Amniotic stem cell (primary cell): ENCODE data around the gene ZDHHC13.

Source experiments
- DNase-seq: peaks from one replicate; lab custom pipeline; 2025; lab: John Stamatoyannopoulos, UW

ZDHHC13 gene

DNA sequence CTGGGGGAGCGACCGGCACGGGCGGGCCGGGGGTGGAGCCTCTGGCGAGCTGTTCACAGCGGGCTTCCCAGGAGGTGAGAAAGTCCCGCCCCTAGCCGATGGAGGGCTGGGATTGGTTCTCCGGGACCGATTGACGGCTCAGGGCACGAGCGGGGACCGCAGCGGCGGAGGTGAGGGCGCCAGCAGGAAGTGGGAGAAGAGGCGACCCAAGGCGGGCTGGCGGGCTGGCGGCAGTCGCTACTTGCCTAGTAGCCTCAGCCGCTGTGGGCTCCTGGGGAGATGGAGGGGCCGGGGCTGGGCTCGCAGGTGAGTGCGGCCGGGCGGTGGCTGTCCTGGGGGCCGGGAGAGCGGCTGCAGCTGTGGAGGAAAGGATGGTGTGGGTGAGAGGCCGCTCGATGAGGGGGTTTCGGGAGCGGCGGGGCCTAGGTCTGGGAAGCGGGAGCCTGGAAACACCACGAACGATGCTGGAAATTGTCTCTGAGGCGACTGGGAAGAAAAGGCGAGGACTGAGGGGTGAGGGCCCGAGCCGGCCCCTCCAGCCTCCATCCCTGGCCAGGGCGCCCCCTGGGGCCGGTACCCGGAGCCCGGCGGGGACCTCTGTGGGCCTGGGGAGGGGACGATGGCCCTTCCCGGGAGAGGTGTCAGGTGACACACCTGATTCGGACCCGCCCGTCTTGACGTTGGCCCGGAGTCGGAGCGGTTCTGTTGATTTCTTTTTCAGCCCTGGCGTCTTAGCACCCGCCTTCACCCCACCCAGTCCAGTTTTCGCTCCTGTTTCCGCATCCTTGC, at the start of gene ZDHHC13:
ZDHHC13 (plus strand) TSS at position 198 of the 789 bp plus-strand sequence; CDS start at position 280, 82 bp downstream.
- DNase-seq: peak; percentile 72

GRCh38 chr11:19071255-19071654, 45.7 kb upstream of the ZDHHC13 start:
- DNase-seq: peak; percentile 64

DNA sequence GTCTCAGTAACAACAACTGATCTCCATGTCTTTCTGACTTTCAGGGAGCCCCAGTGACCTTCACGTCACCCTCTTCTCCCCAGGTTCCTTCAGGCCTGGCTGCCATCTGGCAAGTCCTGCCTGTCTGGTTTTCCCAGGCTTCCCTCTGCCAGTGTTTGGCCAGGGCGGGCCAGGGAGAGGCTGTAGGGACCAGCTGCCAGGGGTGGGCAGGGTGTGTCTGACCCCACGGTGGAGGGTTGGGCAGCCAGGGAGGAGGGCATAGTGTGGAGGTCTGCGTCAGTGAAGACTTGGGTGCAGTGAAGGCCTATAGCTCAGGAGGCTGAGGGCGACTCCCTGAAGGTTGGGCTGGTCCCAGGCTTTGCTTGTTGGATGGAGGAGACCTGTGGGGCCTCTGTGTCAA, 44.5 kb upstream of the ZDHHC13 start:
- no peak for DNase-seq

GRCh38 chr11:19073454-19074415, 43.2 kb upstream of the ZDHHC13 start:
- DNase-seq: no peak

GRCh38 chr11:19075636-19076035, 41.3 kb upstream of the ZDHHC13 start:
- DNase-seq: no peak

- DNase-seq: peak; percentile 20
These were observed 40.0 kb upstream of the ZDHHC13 start for GRCh38 chr11:19076744-19077589.

- no peak for DNase-seq
These were observed 39.0 kb upstream of the ZDHHC13 start for GRCh38 chr11:19077965-19078364.

DNA sequence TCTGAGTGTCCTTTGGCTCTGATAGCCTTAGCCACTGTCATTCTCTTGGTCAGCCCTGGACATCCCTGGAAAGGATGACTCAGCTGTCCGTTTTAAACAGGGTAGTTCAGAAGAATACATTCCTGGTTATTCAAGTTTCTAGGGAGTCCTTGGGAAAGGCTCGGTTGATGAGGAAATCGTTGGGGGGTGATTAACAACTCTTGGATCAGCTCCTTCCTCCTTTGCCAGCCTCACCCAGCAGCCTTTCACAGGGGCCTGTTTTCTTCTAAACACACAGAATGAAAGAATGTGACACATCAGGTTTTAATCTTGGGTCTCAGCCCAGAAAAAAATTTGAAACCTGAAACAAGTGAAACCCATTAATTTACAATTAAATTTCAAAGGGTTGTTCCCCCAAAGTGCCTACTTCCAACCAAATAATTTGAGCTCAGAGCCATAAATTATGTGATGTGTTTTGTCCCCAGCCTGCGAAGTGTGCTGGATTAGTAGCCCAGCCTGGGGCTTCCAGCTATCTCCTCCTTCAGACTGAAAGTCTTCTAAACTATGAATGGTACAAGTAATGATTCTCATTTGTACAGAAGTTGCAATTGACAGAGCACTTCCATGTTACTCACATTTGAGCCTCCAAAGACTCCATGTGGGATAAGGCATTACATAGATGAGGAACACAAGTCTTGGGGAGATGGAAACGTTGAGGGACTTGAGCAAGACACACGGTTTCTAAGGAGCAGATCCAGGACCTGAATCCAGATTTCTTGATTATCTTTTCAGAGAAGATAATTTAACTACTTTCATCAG, 37.1 kb upstream of the ZDHHC13 start:
- DNase-seq: peak; percentile 44

GRCh38 chr11:19080579-19080993, 36.4 kb upstream of the ZDHHC13 start:
- no peak for DNase-seq

DNA sequence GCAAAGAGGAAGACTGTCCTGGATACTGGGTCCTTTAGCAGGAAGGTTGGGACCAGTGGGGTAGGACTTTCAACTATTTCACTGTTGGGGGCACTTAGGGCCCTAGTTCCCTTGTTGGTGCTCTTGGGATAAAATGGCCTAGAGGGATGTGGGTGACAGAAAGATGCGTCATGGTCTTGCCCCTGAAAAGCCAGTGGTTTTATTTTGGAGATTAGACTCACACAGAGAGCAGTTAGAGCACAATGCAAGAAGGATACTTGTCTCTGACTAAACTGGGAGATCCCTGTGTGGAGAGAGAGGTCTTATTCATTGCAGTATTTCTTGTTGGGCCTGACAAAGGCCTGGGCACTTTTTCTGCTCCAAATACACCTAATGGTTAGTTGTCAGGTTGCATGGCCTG, 33.8 kb upstream of the ZDHHC13 start:
- DNase-seq: no peak

- DNase-seq: no peak
These were observed 32.2 kb upstream of the ZDHHC13 start for GRCh38 chr11:19084661-19085315.

DNA sequence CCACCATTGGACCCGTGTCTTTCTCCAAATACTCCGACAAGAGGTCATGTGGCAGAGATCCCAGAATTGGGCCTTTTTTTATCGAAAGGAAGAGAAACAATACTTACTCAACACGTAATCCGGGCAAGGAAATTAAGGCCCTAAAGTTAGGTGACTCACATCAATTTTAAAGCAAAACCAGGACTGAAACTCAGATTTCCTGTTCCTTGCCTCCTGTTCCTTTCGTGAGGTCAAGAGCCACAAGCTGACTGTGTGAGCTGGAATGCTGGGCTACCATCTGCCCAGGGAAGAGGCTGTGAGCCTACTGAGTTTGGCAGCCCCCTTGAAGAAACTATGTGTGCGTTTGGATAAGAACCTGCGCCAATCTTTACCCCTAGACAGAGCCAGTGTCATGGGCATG, 29.3 kb upstream of the ZDHHC13 start:
- peak; percentile 7 for DNase-seq

DNA sequence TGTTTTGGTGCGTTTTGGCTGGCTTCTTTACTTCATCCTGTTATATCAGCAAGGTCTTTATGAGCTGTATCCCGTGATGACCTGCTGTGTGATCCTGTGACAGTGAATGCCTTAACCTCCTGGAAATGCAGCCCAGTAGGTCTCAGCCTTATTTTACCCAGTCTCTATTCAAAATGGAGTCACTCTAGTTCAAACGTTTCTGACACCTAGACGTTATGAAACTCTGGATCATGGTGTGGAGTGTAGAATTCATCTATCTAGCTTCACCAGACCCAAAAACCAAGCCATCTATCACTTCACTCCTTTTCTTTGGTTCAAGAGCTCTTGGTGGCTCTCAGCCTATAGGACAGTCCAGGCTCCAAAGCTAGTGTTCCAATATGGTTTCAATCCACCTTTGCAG, 28.2 kb upstream of the ZDHHC13 start:
- DNase-seq: no peak

GRCh38 chr11:19089421-19089820, 27.5 kb upstream of the ZDHHC13 start:
- no peak for DNase-seq

- no peak for DNase-seq
These were observed 25.6 kb upstream of the ZDHHC13 start for GRCh38 chr11:19091366-19091765.

DNA sequence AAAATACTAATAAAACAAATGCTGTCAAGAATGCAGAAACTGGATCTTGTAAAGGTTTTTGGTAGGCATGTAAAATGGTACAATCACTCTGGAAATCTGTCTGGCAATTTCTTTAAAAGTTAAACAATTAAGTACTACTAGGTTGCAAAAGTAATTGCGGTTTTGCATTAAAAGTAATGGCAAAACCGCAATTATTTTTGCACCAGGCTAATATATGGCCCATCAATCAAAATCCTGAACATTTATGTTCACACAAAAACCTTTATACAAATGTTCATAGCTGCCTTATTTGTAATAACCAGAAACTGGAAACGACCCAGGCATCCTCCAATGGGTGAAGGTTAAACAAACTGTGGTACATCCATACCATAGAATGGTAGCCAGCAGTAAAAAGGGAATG, 24.6 kb upstream of the ZDHHC13 start:
- no peak for DNase-seq

DNA sequence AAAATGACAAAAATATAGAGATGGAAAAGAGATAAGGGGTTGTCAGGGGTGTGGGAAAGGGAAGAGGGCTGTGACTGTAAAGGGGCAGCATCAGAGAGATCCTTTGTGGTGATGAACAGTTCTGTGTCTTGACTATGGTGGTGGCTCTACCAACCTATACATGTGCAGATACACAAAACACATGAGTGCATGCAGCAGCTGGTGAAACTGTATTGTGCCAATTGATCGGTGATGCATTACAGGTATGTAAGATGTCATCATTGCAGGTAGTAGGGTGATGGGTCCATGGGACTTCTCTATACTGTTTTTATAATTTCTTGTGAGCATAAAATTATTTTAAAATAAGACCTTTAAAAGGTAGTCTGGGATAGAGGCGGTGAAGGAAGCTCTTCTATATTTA, 24.1 kb upstream of the ZDHHC13 start:
- no peak for DNase-seq

DNA sequence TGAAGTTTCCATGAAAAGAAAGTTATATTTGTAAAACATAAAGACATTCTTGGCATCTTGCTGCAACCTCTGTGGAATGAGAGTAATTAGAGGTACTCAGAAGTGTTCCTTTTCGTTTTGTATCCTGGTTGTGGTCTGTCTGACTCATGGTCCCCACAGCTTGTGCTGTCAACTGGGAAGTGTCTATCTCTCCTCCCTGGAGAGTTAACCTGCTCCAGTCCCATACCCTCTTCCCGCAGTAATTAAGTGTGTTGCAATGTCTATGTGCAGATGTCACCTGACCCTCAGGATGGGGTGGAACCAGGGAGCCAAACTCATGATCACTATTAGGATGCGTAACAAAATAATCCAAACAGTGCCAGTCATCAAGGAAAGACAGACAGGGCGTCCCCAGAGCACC, 23.0 kb upstream of the ZDHHC13 start:
- DNase-seq: no peak

DNA sequence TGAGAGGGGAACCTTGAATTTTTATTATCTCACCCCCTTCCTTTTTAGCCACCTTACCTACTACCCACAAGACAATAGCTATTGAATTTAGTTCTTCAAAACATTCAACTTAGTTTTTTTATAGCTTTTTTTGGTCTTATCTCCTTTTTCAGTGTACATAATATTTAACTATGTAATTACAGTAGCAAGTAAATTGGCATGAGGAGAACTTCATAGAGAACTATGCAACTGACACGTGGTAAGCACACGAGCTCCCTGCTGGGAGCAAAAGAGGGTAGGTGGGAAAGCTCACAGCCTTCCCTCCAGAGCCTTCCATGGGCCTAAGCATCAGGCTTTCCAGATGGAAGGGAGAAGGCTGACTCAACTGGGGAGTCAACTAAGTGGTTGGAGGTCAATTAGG, 22.1 kb upstream of the ZDHHC13 start:
- no peak for DNase-seq

GRCh38 chr11:19099093-19099492, 17.9 kb upstream of the ZDHHC13 start:
- DNase-seq: no peak

GRCh38 chr11:19100885-19101284, 16.1 kb upstream of the ZDHHC13 start:
- DNase-seq: no peak
